HG02870 (cell line): ENCODE measurements around the gene PRKAR1A.

Experiments used
- ATAC-seq: cut with Tn5 transposase; IDR thresholded peaks from one replicate; pipeline ENCODE4 v1.9.1; 2021; ENCODE audit warnings: mild to moderate bottlenecking, moderate library complexity; ENCODE audit not compliant: unreplicated experiment

PRKAR1A gene

DNA sequence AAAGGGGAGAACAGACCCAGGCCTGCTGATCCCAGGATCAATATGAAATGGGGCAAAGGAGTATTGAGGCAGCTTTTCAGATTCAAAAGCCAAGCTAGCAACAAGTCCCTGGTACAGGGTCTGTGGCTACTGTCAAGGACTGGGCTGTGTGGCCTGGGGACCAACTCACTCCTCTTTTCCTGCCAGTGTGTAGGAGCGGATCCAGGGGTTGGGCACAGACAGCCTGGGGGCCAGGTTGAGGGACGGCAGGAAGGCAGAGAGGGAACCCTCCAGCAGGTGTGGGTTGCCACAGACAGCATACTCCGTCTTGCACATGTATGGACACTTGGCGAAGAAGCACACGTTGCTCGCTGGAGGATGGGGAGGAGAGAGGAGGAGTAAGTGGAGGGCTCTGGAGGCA lies 29.6 kb downstream of the PRKAR1A start:
- no peak for ATAC-seq

DNA sequence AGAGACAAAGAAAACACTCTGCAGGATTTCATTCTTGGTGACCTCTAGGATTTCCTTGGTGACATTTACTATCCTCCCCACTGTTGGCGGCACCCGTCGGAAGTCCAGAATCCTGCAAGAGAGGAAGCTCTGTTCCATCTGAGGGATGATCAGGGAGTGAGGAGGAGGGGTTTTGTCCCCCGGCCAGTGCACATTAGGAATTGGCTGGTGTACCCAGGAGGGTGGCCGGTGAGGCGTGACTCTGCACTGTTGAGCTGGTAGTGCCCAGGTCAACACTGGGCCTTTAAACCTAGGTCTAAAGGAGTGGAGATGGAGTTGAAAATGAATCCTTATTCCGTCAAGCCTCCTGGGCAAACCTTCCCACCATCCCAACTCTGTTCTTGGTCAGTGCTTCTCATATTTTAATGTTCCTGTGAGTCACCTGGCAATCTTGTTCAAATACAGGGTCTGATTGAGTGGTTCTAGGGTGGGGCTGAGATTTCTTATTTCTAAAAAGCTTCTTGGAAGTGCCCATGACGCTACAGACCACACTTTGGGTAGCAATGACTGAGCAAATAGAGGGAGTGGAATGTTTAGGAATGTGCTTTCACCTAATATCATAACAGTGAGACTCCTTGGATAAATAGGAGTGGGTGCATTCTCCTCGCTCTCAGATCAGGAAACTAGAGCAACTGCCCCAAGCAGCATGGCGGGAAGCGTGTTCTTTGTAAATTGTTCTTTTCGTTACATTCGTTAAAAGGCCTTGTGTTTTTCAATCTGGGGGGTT lies 30.7 kb downstream of the PRKAR1A start:
- ATAC-seq = no peak

DNA sequence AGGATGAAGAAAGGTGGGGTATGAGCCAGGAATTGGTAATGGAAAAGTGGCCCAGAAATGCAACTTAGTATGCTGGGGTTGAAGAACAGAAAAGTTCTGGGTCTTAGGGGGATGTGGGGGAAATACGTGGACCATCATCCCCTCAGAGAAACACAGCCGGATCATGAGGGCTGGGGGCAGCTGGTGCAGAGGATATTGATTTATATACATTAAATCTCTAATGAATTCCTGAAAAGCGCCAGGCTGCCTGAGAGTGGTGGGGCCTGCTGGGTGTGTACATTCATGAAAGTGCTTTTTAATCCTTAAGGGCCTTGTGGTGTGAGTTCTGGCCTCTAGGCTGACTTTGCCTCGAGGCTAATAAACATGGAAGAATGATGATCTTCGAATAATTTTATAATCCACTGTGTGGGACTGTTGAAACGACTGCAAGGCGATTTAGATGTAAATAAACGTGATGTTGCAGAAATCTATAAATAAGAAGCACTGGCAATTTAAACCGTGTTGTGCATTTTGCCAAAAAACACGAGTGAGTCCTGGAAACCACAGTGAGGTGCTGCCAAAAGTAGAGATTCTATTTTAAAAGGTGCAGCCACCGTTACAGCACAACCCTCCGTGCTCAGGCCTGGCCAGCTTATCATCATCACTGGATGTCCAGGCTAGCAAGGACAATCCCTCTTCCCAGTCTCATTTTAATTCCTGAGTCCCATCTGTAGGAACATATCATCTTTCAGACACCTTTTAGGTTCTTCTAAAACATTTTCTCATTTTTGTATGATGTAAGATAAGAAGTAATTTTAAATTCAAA lies 32.1 kb downstream of the PRKAR1A start:
- ATAC-seq = no peak

DNA sequence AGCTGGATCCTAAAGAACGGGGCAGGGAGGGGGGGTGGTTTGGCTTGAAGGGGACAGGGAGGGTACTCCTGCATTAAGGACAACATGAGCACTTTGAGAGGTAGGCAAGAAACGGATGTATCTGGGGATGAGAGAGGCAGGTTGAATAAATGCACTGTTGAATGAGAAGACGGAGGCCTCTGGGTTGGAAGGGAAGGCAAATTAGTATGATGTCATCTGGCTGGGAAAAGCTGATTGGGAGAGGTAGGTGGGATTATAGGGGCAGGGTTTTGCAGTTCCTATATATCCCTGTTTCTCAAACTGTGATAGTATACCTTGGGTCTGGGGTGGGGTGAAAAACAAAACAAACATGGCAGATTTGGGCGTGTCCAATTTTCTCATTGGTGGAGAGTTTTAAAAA lies 44.3 kb downstream of the PRKAR1A start:
- ATAC-seq = no peak

DNA sequence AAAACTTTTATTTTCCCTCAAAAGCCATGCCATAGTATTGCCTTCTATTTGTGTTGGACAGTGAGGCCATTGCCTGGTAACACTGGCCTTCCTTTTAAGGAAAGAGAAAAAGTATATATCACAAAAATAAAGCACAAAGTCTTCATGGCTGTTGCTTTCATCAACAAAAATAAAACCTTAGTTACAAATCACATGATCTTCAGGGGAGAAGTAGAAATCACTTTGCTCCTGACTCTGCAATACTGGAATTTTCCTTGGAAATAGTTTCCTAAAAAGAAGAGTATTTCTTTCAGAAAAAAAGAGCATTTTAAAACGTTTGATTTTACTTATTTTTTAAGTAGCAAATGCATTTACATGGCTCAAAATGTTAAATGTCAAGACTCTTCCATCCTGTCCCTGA lies 47.1 kb downstream of the PRKAR1A start:
- no peak for ATAC-seq

DNA sequence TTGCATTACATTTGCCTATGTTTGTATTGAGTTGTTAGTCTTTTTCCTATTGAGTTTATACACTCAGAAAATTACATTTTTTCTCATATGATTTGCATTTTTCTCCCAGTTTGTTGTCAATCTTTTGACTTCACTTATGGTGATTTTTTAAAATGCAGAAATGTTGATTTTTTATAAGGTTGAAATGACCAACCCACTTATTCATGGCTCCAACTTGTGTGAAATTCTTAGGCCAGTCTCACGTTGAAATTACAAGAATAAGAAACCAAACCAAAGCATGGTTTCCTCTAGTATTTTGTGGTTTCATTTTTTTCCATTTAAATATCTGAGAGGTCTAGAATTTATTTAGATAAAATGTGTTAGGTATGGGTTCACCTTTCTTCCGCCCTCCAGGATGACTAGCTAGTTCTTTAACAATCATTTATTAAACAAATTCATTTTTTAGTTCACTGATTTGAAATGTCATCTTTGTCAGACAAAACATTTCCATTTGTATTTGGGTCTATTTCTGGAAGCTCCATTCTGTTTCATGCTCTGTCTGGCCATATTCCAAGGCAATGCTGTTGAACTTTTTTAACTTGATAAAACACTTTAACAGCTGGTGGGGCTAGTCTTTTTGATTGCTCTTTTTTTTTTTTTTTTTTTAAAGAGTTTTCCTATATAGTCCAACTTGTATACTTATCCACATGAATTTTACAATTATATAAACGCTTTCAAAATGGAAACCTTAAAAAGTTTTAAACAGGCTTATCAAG lies 48.9 kb downstream of the PRKAR1A start:
- ATAC-seq = no peak

DNA sequence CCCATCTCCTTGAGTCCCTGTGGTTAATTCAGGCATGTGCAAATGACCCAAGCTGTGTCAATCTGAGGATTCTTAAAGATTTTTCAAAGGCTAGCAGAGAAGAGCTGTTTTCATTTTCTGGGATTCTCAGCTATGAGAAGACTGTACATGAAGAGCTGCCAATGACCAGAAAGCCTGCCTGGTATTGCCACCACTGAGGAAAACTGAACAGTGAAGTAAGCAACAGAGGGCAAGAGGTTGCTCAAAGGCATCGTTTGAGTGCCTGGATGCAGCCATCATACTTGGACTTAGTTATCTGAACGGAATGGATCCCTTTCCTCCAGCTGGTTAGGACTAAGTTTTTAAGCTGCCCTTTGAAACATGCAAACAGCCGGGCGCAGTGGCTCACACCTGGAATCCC lies 50.5 kb downstream of the PRKAR1A start:
- ATAC-seq = no peak

DNA sequence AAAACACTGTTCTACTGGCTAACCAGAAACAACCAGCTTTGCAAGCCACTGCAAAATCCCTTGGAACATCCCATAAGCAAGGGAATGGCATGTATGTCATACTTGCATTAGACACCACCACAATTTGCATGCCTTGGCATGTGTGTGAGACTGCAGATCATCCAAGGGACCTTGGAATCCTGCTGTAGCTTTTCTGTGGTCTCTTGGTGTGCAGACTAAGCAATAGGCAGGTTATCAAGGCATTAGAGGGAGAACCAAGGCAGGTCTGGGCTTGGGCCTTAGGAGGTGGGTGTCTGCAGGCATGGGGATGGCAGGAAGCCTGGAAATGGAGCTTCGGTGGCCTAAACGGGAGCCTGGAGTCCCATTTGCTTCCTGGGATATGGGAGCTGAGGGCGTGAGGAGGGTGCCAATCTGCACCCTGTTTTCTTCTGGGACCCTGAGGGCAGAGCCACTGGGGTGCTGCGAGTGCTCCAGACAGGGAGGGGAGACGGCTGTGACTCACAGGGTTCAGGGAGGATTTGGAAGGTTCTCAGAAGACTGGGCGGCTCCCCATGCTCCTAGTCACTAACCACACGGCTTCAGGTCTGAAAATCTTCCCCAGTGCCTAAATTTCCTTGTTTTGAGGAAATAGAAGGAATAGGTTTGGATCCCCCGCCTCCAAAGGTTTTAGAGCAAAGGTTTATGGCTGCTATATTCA lies 52.3 kb downstream of the PRKAR1A start:
- ATAC-seq = no peak

DNA sequence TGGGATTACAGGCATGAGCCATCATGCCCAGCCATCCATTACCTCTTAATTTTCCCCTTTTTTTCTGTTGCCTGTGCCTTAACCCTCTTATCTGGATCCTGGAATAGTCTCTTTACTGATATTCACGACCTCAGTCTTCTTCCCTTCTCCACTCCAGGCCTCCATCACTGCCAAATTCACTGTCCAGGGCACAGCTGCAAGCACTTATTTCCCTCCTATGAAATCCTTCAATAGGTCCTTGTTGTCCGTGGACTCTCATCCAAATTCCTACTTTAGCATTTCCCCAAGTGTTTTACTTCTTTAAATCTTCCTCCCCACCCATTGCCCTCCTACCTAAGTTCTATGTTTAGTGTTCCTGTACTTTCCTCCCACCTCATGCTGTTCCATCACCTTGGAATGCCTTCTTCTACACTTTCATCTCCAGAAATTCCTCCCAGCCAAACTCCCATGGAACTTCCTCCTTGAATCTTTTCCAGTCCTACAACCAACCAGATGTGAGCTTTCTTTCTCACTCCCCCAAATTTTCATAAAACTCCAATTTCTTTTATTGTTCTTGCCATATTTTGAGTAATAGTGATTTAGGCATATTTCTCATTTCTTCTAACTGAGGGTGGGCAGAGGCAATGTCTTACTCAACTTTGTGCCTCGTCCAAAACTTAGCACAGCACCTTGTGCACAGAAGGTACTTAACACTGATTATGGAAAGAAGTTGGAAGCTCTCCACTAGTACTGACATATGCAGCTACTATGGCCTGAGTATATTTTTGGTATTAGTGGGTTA lies 53.6 kb downstream of the PRKAR1A start:
- ATAC-seq = no peak

DNA sequence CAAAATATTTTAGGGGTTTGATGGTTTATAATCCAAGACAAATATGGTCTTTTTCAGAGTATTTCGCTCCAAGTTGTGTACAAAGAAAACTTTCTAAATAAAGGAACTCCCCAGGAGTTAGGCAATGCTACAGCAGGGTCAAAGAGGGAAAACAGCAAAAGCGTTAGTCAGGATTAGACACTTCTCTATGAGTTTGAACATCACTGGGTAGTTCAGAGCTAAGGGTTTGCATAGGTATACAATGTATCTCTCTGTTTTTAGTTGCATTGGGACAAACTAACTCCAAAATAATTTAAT lies 54.2 kb downstream of the PRKAR1A start:
- no peak for ATAC-seq

DNA sequence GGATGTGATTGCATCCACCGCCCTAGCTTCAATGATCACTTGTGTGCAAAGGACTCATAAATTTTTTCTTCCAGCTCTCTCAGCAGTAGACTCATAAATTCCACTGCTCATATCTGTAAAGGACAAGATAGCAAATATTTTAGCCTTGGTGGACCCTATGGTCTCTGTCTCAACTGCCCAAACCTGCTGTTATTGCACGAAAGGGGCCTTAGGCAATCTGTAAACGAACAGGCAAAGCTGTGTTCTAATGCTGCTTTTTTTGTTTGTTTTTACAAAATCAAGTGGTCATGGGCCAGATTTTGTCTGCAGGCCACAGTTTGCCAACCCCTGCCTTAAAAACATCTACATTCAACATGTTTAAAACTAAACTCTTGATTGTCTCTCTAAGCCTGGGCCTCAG lies 54.8 kb downstream of the PRKAR1A start:
- ATAC-seq = no peak

DNA sequence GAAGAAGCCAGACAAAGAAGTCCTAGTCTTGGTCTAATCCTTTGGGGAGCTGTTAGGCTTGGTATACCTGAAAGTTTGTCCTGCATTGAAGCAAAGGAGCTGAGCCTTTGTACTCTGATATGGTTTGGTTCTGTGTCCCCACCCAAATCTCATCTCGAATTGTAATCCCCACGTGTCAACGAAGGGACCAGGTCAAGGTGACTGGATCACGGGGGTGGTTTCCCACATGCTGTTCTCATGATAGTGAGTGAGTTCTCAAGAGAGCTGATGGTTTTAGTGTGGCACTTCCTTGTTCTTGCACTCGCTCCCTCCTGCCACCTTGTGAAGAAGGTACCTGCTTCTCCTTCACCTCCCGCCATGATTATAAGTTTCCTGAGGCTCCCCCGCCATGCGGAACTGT lies 55.4 kb downstream of the PRKAR1A start:
- no peak for ATAC-seq

DNA sequence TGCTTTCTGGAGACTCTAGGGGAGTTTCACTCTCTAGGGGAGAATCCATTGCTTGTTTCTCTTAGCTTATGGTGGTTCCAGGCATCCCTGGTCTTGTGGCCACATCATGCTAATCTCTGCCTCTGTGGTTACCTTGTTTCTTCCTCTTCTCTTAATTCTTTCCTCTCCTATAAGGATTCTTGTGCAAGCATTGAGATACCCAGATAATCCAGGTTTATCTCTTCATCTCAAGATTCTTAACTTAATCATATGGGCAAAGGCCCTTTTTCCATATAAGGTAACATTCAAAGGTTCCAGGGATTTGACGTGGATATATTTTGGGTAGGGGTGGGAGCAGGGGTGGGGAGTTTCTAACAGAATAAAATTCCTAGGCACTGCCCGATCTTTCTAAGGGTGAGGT lies 56.4 kb downstream of the PRKAR1A start:
- no peak for ATAC-seq

DNA sequence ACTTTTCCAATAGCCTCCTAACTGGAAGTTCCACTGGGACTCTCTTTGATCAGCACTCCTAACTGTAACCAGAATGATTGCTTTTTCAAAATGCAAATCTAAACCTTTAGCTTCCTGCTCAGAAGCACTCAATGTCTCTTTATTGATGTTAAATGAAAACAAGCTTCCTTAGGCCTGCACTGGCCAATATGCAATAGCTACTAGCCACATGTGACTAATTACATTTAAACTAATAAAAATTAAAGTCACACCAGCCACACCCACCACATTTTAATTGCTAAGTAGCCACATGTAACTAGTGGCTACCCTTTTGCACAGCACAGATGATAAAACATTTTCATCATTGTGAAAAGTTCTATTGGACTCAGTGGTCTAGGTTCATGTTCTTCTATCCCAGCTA lies 57.1 kb downstream of the PRKAR1A start:
- ATAC-seq = no peak

DNA sequence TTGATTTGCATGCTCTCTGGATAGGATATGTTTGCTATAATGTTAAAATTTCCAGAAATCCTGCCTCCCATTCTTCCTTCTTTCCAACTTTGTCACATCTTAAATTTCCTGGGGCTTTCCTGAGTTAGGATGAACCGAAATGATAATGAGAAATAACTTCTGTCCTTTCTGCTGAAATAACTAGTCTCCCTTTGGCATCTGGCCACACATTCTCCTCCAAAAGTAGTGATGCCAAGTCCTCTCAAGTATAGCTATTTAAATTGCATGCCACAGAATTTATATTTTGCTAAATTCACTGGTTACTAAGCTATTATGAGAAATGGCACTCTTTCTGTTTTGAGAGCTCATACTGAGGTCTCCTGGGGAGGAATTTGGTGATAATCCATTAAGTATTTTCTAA lies 58.3 kb downstream of the PRKAR1A start:
- no peak for ATAC-seq

DNA sequence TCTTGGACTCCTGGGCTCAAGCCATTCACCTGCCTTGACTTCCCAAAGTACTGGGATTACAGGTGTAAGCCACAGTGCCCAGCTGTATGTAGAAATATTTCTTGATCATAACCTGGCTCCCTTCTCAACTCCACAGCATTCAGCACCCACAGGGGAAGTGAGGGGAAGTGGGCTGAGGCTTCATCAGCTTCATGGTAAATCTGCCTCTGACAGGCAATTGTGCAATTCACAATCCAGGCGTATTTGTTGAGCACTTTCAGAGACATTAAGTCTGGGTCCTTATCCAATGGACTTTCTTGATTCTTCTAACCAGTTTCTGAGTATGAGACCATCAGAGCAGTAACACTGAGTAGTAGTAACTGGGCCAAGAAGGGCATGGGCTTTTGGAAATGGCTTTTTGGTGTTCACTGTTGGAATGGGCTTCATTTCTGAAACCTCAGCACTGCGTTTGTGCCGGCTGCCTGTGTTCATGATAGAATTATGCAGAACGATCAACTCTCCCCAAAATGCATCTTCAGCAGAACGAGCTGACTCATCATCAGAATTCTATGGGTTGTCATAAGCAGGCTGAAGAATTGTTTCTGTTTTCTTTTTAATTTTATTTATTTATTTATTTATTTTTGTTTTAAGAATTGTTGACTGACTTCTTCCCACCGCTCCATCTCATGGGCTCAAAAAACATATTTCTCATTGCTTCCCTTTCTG lies 60.1 kb downstream of the PRKAR1A start:
- ATAC-seq = no peak

DNA sequence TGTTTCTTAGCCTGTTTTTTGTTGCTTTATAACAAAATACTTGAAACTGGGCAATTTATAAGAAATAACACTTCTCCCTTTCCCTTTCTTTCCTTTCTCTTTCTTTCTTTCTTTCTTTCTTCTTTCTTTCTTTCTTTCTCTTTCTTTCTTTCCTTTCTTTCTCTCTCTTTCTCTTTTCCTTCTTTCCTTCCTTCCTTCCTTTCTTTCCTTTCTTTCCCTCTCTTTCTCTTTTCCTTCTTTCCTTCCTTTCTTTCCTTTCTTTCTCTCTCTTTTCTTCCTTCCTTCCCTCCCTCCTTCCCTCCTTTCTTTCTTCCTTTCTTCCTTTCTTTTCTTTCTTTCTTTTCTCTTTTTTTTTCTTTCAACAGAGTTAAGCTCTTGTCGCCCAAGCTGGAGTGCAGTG lies 61.1 kb downstream of the PRKAR1A start:
- no peak for ATAC-seq

DNA sequence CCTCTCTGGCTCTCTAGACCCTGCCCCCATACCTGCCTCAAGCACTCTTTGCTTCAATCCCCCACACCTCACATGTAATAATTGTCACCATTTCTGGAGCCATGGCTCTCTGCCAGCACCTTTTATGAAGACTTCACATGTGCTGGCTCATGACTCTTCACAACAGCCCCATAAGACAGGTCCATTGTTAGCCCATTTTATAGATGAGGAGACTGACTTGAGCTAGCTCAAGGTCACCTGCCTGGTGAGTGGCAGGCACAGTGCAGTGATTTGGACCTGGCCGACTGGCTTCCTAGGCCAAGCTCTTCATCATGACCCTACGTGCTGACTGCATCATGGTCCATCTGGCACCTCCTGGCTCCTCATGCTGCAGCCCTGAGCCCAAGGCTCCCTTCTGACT lies 63.9 kb downstream of the PRKAR1A start:
- no peak for ATAC-seq

DNA sequence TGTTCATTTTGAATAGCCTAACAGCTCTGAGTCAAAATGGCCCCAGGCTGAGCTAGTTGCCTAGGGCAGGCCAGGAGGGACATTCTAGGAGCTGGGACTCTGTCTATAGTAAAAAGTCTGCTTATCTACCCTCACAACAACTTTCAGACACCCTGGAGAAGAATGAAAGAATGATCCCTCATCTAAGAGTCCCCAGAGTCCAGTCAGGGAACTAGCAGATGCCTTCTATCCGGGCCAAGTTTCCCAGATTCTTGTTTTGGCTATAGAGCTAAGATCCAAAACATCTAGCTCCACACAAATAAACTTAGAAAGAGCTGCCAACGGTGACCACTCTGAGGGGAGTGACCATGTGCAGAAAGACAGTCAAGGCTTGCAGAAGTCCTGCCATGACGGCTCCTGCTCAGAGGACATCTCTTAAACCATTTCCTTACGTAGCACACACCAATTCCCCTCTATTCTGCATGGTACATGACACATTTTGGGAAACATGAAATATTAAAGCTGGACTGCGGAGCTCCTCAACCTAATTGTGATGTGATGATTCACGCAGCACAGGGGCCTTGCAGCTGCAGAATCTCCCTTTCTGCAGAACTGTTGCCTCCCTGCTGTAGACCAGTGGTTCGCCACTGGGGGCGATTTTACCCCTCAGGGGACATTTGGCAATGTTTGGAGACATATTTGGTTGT lies 64.7 kb downstream of the PRKAR1A start:
- ATAC-seq = no peak

DNA sequence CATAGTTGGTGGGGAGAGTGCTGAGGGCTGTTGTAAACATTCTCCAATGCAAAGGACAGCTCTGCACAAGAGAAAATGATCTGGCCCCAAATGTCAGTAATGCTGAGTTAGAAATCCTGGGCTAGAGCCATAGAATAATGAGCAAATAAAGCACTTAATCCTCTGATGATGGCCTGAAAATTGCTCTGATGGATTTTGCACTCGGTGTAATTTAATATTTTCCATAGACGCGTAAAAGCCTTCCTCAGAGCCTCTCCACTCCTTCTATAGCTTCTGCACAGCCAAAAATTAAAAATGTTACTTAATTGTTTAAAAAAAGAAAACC lies 65.2 kb downstream of the PRKAR1A start:
- no peak for ATAC-seq
